ENCODE results near the gene HOMEZ. TPM values are rescaled to one million over a fixed set of nuclear protein-coding genes. Genes with fewer than 3 reads are reported as not detected.

Gene HOMEZ, protein sequence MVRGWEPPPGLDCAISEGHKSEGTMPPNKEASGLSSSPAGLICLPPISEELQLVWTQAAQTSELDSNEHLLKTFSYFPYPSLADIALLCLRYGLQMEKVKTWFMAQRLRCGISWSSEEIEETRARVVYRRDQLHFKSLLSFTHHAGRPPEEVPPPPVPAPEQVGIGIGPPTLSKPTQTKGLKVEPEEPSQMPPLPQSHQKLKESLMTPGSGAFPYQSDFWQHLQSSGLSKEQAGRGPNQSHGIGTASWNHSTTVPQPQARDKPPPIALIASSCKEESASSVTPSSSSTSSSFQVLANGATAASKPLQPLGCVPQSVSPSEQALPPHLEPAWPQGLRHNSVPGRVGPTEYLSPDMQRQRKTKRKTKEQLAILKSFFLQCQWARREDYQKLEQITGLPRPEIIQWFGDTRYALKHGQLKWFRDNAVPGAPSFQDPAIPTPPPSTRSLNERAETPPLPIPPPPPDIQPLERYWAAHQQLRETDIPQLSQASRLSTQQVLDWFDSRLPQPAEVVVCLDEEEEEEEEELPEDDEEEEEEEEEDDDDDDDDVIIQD
- total RNA-seq (2022; extraction: Qiagen RNA extraction; ENCODE audit: low read depth): 7.4 to 10.9 TPM (median 7.7 TPM) in 5 replicates

DNA sequence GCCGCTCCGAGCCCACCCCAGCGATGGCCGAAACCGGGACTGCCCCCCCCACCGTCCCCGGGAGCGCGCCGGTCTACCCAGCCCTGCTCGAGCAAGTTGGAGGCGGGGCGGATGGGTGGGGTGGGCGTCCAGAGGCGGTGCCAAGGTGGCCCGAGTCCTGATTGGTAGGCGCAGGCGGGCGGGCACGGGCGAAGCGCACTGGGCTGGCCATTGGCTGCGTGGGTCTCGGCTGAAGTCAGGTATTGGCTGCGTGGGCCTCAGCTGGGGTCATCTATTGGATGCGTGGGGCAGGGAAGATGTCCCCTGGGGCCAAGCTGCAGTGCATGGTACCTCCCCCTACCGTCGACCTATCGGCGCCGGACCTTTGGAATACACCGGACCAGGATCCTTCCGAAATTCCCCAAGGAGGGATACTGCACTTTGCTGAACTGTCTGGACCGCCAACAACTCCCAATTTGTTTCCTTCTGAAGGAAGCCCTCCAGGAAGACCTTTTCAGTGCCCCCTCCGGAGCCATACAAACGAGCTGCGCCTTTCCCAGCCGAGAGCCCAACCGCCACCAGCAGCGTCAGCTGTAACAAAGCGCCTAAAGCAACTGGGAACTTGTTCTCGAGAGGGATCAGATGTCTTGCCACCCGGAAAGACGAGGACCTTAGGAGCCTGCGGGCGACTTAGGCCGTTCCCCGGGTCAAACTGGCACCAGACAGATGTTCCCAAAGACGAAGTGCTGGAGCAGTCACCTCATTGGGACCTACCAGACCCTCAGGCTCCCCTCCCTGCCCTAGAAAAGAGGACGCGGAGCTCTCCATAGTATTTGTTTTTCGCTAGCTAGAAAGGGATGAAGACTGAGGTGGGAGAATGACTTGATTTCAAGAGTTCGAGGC is at the start of gene HOMEZ:
TSS of gene HOMEZ (minus strand) at position 113 of the 882 bp plus-strand sequence. CDS start 180 bp downstream, outside the sequence.

DNA sequence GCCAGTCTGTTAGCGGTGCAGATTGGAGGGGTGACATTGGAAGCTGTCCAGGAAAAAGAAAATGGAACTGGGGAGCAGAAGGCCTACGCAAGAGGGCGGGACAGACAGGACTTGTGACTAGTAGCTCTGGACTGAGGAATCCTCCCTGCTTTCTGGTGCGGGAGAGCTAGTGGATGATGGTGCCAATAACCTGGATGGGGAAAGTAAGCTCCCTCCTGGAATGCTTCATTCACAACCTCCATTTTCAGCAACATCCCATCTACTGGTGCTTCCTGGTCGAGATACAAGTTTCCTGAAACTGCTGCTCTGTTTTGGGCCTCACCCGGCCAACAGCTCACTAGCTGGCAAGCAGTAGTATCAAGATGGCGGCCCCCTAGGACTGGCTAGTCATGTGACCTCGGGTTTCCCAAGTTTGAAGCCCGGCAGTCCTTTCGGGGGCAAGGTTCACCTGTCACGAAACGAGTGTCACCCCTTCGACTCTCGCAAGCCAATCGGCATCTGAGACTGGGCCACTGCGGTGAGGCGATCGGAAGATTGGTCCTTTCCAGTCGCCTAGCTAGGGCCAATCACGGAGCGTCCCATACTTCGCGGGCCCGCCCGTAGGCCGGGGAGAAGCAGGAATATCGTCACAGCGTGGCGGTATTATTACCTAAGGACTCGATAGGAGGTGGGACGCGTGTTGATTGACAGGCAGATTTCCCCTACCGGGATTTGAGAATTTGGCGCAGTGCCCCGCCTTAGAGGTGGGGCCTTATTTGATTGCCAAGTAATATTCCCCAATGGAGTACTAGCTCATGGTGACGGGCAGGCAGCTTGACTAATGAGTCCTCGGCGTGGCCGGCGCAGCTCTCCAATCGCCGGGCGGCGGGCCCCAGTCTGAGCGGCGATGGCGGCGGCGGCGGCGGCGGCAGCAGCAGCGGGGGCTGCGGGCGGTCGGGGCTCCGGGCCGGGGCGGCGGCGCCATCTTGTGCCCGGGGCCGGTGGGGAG is 34.9 kb upstream of the HOMEZ start, which contains the start of gene PABPN1:
TSS of gene PABPN1 (plus strand) at position 874 of the 988 bp plus-strand sequence. CDS start at position 887, 13 bp downstream.

DNA sequence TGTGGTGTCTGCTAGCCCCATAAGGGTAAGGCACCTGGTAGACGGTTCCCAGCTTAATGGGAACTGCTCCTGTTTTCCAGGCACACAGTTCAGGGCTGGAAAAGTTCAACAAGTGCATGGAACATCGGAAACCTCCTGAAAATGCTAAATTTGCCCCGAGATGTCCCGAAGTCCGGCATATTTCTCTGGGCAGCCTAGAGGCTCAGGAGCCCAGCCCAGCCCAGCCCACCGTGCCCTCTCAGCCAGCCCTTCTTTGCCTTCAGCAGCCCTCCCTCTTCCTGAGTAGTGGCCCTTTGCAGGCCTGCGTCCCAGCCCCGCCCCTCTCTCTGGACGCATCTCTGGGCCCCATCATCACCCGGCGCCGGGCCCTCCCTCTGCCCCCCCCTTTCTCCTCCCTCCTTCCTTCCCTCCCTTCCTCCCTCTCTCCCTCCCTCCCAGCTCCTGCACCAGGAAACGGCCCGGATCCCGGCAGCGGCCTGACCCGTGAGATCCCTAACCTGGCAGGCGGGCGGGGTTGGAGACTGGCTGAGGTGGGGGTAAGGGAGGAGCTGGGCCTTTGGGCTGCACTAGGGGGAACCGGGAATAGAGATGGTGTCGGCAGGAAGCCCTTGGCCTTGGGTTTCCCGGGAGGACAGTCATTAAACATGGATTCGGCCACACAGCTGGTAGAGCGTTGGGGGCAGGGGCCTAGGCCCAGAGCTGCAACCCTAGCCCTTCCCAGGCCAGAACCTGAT is 20.6 kb upstream of the HOMEZ start, which contains the start of gene BCL2L2:
TSS of gene BCL2L2 (plus strand) at position 422 of the 734 bp plus-strand sequence. CDS start 935 bp downstream, outside the sequence.

DNA sequence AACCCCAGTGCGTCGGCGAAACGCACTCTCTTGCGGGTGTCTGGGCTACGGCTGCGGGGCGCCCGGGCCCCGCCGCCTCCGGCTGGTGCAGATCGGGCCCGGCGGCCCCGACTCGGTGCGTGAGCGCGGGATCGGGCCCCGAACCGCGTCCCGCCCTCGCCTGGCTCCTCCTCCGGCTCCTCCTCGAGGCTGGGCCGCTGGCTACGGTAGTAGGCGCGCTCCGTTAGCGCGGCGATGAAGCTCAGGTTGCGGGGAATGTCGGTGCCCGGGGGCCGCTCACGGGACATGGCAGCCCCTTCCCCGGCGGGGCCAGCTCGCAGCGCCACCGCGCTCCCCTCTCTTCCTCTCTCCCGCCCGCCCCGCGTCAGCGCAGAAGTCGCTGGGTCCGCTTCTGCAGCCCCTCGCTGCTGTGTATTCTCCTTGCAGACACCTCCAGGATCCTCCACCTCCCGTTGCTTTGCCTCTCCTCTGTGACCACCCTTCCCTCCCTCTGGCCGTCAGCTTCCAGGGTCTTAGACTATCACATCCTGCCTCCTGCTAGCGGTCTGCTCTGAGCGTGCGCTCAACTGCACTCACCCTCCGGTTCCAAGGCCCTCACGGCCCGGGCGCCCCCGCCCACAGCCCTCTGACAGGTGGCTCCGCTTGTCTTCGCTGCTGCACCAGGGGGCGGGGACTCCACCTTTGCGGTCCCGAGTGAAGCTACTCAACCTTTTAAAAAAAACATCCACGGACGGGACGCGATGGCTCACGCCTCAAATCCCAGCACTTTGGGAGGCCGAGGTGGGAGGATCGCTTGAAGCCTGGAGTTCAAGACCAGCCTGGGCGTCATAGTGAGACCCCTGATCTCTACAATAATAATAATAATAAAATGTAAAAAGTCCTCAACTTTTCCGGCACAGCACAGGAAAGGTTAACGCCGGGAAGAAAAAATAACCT is 16.6 kb upstream of the HOMEZ start, which contains the start of gene PPP1R3E:
TSS of gene PPP1R3E (minus strand) at position 570 of the 936 bp plus-strand sequence. CDS start at position 287, 283 bp downstream.

DNA sequence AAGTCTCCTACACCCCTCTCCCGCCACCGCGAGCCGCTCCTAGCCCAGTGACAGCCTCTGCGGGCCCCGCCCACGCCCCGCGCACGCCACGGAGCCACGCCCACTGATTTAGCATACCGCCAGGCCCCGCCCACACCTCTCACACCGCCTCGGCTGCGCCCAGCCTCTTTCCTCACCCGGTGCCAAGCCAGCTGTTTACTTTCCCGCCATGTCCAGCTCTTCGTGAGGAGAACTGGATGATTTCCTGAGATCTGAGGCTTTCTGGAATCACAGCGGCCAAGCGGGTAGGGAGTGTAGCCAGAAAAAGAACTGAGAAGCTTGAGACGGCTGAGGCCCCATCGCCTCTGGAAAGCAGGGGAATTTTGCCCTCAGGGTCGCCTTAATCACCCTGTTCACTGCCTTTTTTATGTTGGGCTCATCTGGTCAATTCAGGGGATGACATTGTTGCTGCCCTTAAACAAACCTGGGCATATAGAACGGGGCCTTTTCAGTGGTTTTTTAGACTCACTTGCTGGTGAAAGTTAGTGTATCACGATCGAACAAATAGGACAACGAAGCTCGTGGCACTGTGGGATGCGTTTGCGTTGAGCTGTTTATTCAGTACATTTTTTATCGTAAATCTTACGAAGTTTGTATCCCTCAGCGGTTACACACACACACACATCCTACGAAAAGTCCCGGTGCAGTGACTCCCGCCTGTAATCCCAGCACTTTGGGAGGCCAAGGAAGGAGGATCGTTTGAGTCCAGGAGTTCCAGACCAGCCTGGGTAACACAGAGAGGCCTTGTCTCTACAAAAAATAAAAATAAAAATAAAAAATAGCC is 47.9 kb downstream of the HOMEZ start, which contains the start of gene RNF212B:
TSS of gene RNF212B (plus strand) at position 165 of the 823 bp plus-strand sequence. CDS start 2,410 bp downstream, outside the sequence.

Other genes with a start within 250 kb of the HOMEZ start
- gene PSMB11, start 243.9 kb downstream of the HOMEZ start, total RNA-seq (2022; extraction: Qiagen RNA extraction; ENCODE audit: low read depth): not detected in 5 replicates
- 3.0 to 5.1 TPM (median 4.5 TPM) in 5 replicates for gene CDH24, start 228.6 kb downstream of the HOMEZ start, total RNA-seq (2022; extraction: Qiagen RNA extraction; ENCODE audit: low read depth)
- gene ACIN1, start 191.0 kb downstream of the HOMEZ start, total RNA-seq (2022; extraction: Qiagen RNA extraction; ENCODE audit: low read depth): 107 to 118 TPM (median 110 TPM) in 5 replicates
- 76.3 to 112 TPM (median 109 TPM) in 5 replicates for gene C14orf119, start 190.6 kb downstream of the HOMEZ start, total RNA-seq (2022; extraction: Qiagen RNA extraction; ENCODE audit: low read depth)
- gene CIROP, start 181.1 kb downstream of the HOMEZ start, total RNA-seq (2022; extraction: Qiagen RNA extraction; ENCODE audit: low read depth): not detected in 5 replicates
- not detected in 5 replicates for gene CEBPE, start 166.9 kb downstream of the HOMEZ start, total RNA-seq (2022; extraction: Qiagen RNA extraction; ENCODE audit: low read depth)
- 0.18 to 0.82 TPM (median 0.42 TPM) in 5 replicates for gene SLC7A8, start 102.5 kb downstream of the HOMEZ start, total RNA-seq (2022; extraction: Qiagen RNA extraction; ENCODE audit: low read depth)
- not detected in 5 replicates for gene RNF212B, start 48.2 kb downstream of the HOMEZ start, total RNA-seq (2022; extraction: Qiagen RNA extraction; ENCODE audit: low read depth)
- gene PPP1R3E, start 16.7 kb upstream of the HOMEZ start, total RNA-seq (2022; extraction: Qiagen RNA extraction; ENCODE audit: low read depth): 3.2 to 6.3 TPM (median 4.1 TPM) in 5 replicates
- 19.2 to 23.2 TPM (median 20.4 TPM) in 5 replicates for gene BCL2L2, start 20.7 kb upstream of the HOMEZ start, total RNA-seq (2022; extraction: Qiagen RNA extraction; ENCODE audit: low read depth)
- 140 to 164 TPM (median 154 TPM) in 5 replicates for gene PABPN1, start 35.3 kb upstream of the HOMEZ start, total RNA-seq (2022; extraction: Qiagen RNA extraction; ENCODE audit: low read depth)
- 6.1 to 7.6 TPM (median 6.6 TPM) in 5 replicates for gene SLC22A17, start 66.8 kb upstream of the HOMEZ start, total RNA-seq (2022; extraction: Qiagen RNA extraction; ENCODE audit: low read depth)
- gene EFS, start 79.0 kb upstream of the HOMEZ start, total RNA-seq (2022; extraction: Qiagen RNA extraction; ENCODE audit: low read depth): not detected in 5 replicates
- not detected in 5 replicates for gene IL25, start 86.7 kb upstream of the HOMEZ start, total RNA-seq (2022; extraction: Qiagen RNA extraction; ENCODE audit: low read depth)
- gene CMTM5, start 90.9 kb upstream of the HOMEZ start, total RNA-seq (2022; extraction: Qiagen RNA extraction; ENCODE audit: low read depth): not detected in 5 replicates
- gene MYH6, start 122.1 kb upstream of the HOMEZ start, total RNA-seq (2022; extraction: Qiagen RNA extraction; ENCODE audit: low read depth): not detected in 5 replicates
- not detected in 5 replicates for gene MYH7, start 149.5 kb upstream of the HOMEZ start, total RNA-seq (2022; extraction: Qiagen RNA extraction; ENCODE audit: low read depth)
- gene NGDN, start 183.6 kb upstream of the HOMEZ start, total RNA-seq (2022; extraction: Qiagen RNA extraction; ENCODE audit: low read depth): 62.3 to 74.9 TPM (median 70.3 TPM) in 5 replicates

Data from A549 treated with CpdA at 1 μM for 4 hours (cell line).